A549 (cell line): ENCODE data around the gene ZNF335. TPM values are rescaled to one million over a fixed set of nuclear protein-coding genes. Genes with fewer than 3 reads are reported as not detected.
A peak's percentile ranks its signal among the peaks of the same experiment; 100 is the strongest.
"Not testable (repeated sequence)": the region's sequence is repeated elsewhere in the genome, so short reads cannot be mapped to it uniquely, and the experiment has no call there.

Experiments
- ATAC-seq, 2 experiments: fragments of 200-7000 bp in 1 of 2; fragments of >200 bp in 1 of 2; cut with Nextera tagmentation in 1 of 2; cut with Tn5 transposase in 1 of 2; 3 replicates each; pipeline versions ENCODE4 v1.8.0 to v1.9.1; 2018 to 2020; ENCODE audit warnings: mild to moderate bottlenecking in 1 of 2, moderate library complexity in 1 of 2
- CTCF ChIA-PET: fragments of 300-600 bp; sonication (Branson Sonifier 250); formaldehyde crosslinking; extraction: SDS; loops from one replicate; lab custom pipeline; 2021; ENCODE audit warnings: antibody characterized with exemption, inconsistent platforms; lab: Yijun Ruan, JAX
- POLR2A ChIA-PET: fragments of 350-600 bp; formaldehyde crosslinking; extraction: SDS; loops from one replicate; lab custom pipeline; 2021; ENCODE audit warnings: antibody characterized with exemption, inconsistent platforms; lab: Yijun Ruan, JAX
- DNase-seq, 2 experiments: peaks; one replicate each; pipeline versions ENCODE4 v3.0.0 to v3.0.0-alpha.2; 2011 to 2016; ENCODE audit warnings: low read depth in 1 of 2, low spot score in 1 of 2
- FAIRE-seq: peaks from 2 replicates; lab custom pipeline; 2011; peaks lifted over from hg19 to GRCh38; lab: Jason Lieb, UNC
- H3K27ac ChIP-seq, 2 experiments: fragments of >200 bp; sonication (Bioruptor Twin); formaldehyde crosslinking; 3 replicates each; pipeline ENCODE4 v1.5.1; 2016 to 2017
- H3K4me1 ChIP-seq: fragments of >200 bp; sonication (Bioruptor Twin); formaldehyde crosslinking; 3 replicates; pipeline ENCODE4 v1.6.1; 2016
- H3K4me2 ChIP-seq: fragments of >200 bp; sonication (Bioruptor Twin); formaldehyde crosslinking; 3 replicates; pipeline ENCODE4 v1.6.1; 2016
- H3K4me3 ChIP-seq: fragments of >200 bp; sonication (Bioruptor Twin); formaldehyde crosslinking; 3 replicates; pipeline ENCODE4 v1.5.1; 2016
- H3K9me3 ChIP-seq: fragments of >200 bp; sonication (Bioruptor Twin); formaldehyde crosslinking; 3 replicates; pipeline ENCODE4 v1.6.1; 2016
- BCL3 ChIP-seq: fragments of >200 bp; sonication (Bioruptor Twin); formaldehyde crosslinking; IDR thresholded peaks from 3 replicates; pipeline ENCODE4 v1.6.1; 2016
- CBX2 ChIP-seq: fragments of 200-600 bp; sonication (generic); IDR thresholded peaks from 2 replicates; pipeline ENCODE4 v1.6.1; 2016; ENCODE audit warnings: low read depth, mild to moderate bottlenecking, borderline replicate concordance
- CHD2 ChIP-seq: fragments of 150-350 bp; IDR thresholded peaks from 2 replicates; pipeline ENCODE4 v1.6.1; 2014; ENCODE audit warnings: low read length; ENCODE audit not compliant: partially characterized antibody
- EHF ChIP-seq: fragments of 250-450 bp; sonication (Bioruptor Pico); IDR thresholded peaks from 2 replicates; pipeline ENCODE4 v1.5.0; 2020; ENCODE audit warnings: mild to moderate bottlenecking
- ELK1 ChIP-seq: fragments of 150-350 bp; IDR thresholded peaks from 2 replicates; pipeline ENCODE4 v1.6.1; 2014; ENCODE audit warnings: low read depth, mild to moderate bottlenecking, low read length
- EP300 ChIP-seq, 2 experiments: fragments of >200 bp; sonication (Bioruptor Twin); formaldehyde crosslinking; IDR thresholded peaks; 2 replicates in 1 of 2; 3 replicates in 1 of 2; pipeline ENCODE4 v1.6.1; 2016 to 2017
- FOSB ChIP-seq: fragments of 250-450 bp; sonication (Bioruptor Pico); IDR thresholded peaks from 2 replicates; pipeline ENCODE4 v1.5.0; 2020; ENCODE audit warnings: mild to moderate bottlenecking, moderate library complexity
- FOSL2 ChIP-seq, 2 experiments: fragments of 450-650 bp in 1 of 2; fragments of >200 bp in 1 of 2; sonication (Bioruptor Twin) in 1 of 2; formaldehyde crosslinking; IDR thresholded peaks; 2 replicates each; pipeline versions ENCODE4 v1.5.0 to v1.6.1; 2016 to 2020; ENCODE audit warnings: mild to moderate bottlenecking in 1 of 2, moderate library complexity in 1 of 2
- HDAC2 ChIP-seq: fragments of 200-600 bp; sonication (generic); IDR thresholded peaks from 2 replicates; pipeline ENCODE4 v1.6.1; 2016
- HEYL ChIP-seq: fragments of 250-450 bp; sonication (Bioruptor Pico); IDR thresholded peaks from 2 replicates; pipeline ENCODE4 v1.8.0; 2021; ENCODE audit warnings: mild to moderate bottlenecking, moderate library complexity
- JUNB ChIP-seq: fragments of >200 bp; sonication (Bioruptor Twin); formaldehyde crosslinking; IDR thresholded peaks from 2 replicates; pipeline ENCODE4 v1.6.1; 2016
- KDM1A ChIP-seq: fragments of 200-600 bp; sonication (generic); IDR thresholded peaks from 2 replicates; pipeline ENCODE4 v1.6.1; 2016; ENCODE audit warnings: low read depth, mild to moderate bottlenecking
- PHF8 ChIP-seq: fragments of 200-600 bp; sonication (generic); IDR thresholded peaks from 2 replicates; pipeline ENCODE4 v1.6.1; 2016; ENCODE audit warnings: low read depth, mild to moderate bottlenecking, antibody characterized with exemption, moderate library complexity, borderline replicate concordance
- RAD21 ChIP-seq, 2 experiments: fragments of >200 bp in 1 of 2; sonication (Bioruptor Twin) in 1 of 2; formaldehyde crosslinking in 1 of 2; IDR thresholded peaks in 1 of 2; conservative IDR thresholded peaks in 1 of 2; 2 replicates in 1 of 2; 3 replicates in 1 of 2; pipeline ENCODE4 v1.6.1; 2012 to 2018; ENCODE audit warnings: inconsistent platforms in 1 of 2
- RCOR1 ChIP-seq: fragments of 150-350 bp; IDR thresholded peaks from 2 replicates; pipeline ENCODE4 v1.6.1; 2014; ENCODE audit warnings: antibody characterized with exemption, low read length, low read depth
- RNF2 ChIP-seq: fragments of 200-600 bp; sonication (generic); IDR thresholded peaks from 2 replicates; pipeline ENCODE4 v1.6.1; 2016; ENCODE audit warnings: low read depth, mild to moderate bottlenecking, antibody characterized with exemption, moderate library complexity, borderline replicate concordance
- SMC3 ChIP-seq: fragments of >200 bp; sonication (Bioruptor Twin); formaldehyde crosslinking; IDR thresholded peaks from 3 replicates; pipeline ENCODE4 v1.6.1; 2018; ENCODE audit warnings: inconsistent platforms
- TFCP2L1 ChIP-seq: fragments of 250-450 bp; sonication (Bioruptor Pico); IDR thresholded peaks from 2 replicates; pipeline ENCODE4 v1.5.0; 2021; ENCODE audit warnings: mild to moderate bottlenecking
- ZC3H11A ChIP-seq: fragments of 450-650 bp; IDR thresholded peaks from 2 replicates; pipeline ENCODE4 v1.6.1; 2014; ENCODE audit warnings: antibody characterized with exemption, mild to moderate bottlenecking
- ZFP36 ChIP-seq: fragments of 450-650 bp; IDR thresholded peaks from 2 replicates; pipeline ENCODE4 v1.6.1; 2014; ENCODE audit warnings: borderline replicate concordance; ENCODE audit not compliant: partially characterized antibody
- ZSCAN20 ChIP-seq: fragments of 250-450 bp; sonication (Bioruptor Pico); IDR thresholded peaks from 2 replicates; pipeline ENCODE4 v1.8.0; 2022; ENCODE audit warnings: mild to moderate bottlenecking, moderate library complexity
- WGBS: methylation state at CpG from one replicate; pipeline ENCODE4 v1.1.6; 2017; ENCODE audit errors: missing lambda C conversion rate; 5-methylcytosine and 5-hydroxymethylcytosine counted together
- polyA plus RNA-seq, 4 experiments: library from polyadenylated mRNA; depleted of rRNA in 3 of 4; stranded (reverse); fragments of >200 nt; fragmentation: RNase III in 1 of 4; extraction: RNeasy Plus Mini Kit Qiagen cat#74134 plus additional on column Dnase treatment in 1 of 4; gene quantifications; 2 replicates in 3 of 4; 3 replicates in 1 of 4; pipeline ENCODE4 v1.2.3, GENCODE V29; 2011 to 2017
- TF ChIP-seq, protein P1 (sequence below): IDR thresholded peaks from 2 replicates; pipeline ENCODE4 v1.6.1; 2012
- TF ChIP-seq, protein P2 (sequence below): fragments of >200 bp; sonication (Bioruptor Twin); formaldehyde crosslinking; IDR thresholded peaks from 3 replicates; pipeline ENCODE4 v1.5.1; 2016

The ZNF335 gene
- polyA plus RNA-seq, 2 of the 4 experiments (the other 2 are of a cell fraction), result 7.3 to 9.3 TPM

DNA sequence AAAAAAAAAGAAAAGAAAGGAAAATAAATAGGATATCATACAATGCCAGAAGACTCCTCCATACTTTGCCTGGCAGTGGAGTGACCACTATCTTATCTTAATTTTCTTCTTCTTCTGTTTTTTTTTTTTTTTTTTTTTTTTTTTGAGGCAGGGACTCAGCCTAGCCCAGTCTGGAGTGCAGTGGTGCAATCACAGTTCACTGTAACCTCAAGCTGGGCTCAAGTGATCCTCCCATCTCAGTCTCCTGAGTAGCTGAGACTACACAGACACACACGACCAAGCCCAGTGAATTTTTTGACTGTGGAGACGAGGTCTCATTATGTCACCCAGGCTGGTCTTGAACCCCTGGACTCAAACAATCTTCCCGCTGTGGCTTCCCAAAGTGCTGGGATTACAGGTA is 19.6 kb upstream of the ZNF335 start:
- no peak for FAIRE-seq

GRCh38 chr20:45988830-45989229 is 16.8 kb upstream of the ZNF335 start:
- not testable (repeated sequence) for H3K9me3 ChIP-seq, H3K4me3 ChIP-seq, H3K4me2 ChIP-seq, FAIRE-seq, DNase-seq, H3K27ac ChIP-seq, ATAC-seq, H3K4me1 ChIP-seq
- ChIA-PET POLR2A (interaction anchor here (1.0 kb wide), 1 partner anchor 55 kb away, joined by 3 read pairs; no protein-coding TSS in a partner anchor), CTCF (interaction anchor here (1.0 to 22.4 kb wide), 4 partner anchors 17 to 692 kb away, joined by 3 to 450 read pairs (median 44); partner anchors contain the start of genes MMP9 and ZNF335)
- 60% methylated on average over 6 of the region's 6 CpGs for WGBS

More for the DNA sequence above, 19.6 kb upstream of the ZNF335 start:
- Histone ChIP-seq H3K4me1 (peaks cover 27% of the 10 kb centered on the region), H3K27ac (no peak overlapping the region), H3K9me3 (no peaks in the 10 kb centered on the region), H3K4me2 (no peak overlapping the region), H3K4me3 (no peak overlapping the region)
- ATAC-seq (no peak), DNase-seq (no peak)
- no peak for TF ChIP-seq FOSB (CRISPR knock-in tag)
- TF ChIP-seq TFCP2L1 (CRISPR knock-in tag), result no peak
- TF ChIP-seq PHF8, result no peak
- no peak for TF ChIP-seq RNF2
- no peak for TF ChIP-seq HEYL (CRISPR knock-in tag)
- ChIA-PET CTCF (interaction anchor here (0.6 to 22.4 kb wide), 5 partner anchors 9 to 208 kb away, joined by 3 to 450 read pairs (median 7); partner anchors contain the start of genes MMP9 and ZNF335), POLR2A (no interaction called here)
- 81% methylated on average over 3 of the region's 3 CpGs for WGBS

DNA sequence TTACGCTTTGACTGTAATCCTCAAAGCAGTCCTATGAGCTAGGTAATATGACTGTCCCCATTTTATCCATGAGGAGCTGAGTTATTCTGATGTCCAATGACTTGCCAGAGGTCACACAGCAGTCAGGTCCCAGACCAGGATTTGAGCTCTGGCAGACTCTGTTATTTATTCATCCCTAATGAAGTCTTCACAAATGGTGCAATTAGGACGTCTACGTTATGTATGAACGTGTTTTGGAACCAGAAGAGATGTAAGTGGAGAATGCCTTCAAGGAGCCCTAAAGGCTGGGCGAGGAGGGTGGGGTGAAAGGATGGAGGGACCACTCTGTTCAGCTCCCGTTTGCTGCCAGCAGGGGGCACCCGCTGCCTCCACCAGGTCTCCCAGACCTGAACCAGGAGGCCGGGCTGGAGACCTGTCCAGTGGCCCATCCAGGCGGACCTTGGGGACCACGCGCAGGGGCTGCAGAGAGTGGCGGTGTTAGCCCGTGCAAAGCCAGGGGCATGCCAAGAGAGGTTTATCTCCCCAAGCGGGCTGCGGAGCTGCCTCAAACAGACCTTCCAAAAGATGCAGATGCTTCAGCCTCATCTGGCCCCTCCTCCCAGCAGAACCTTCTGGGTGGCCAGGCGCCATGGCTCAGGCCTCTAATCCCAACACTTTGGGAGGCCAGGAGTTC is 15.2 kb upstream of the ZNF335 start:
- peak overlapping the region; percentile 43 for H3K4me2 ChIP-seq
- ATAC-seq, result peak; percentile 97 to 99
- no peaks in the 10 kb centered on the region for H3K9me3 ChIP-seq
- CTCF ChIA-PET, result interaction anchor here (0.6 to 22.4 kb wide), 46 partner anchors 10 to 1888 kb away, joined by 3 to 450 read pairs (median 4); partner anchors contain the start of genes CD40, ELMO2, MMP9 and ZNF335
- TF ChIP-seq EHF (CRISPR knock-in tag) (no peak), CBX2 (no peak), CHD2 (no peak), SMC3 (peak; percentile 58), PHF8 (no peak), HDAC2 (no peak), JUNB (no peak), EP300 (IDR thresholded peaks at IDR 0.05) (no peak), ELK1 (no peak), RNF2 (no peak), ZC3H11A (no peak), BCL3 (no peak), RCOR1 (no peak), ZFP36 (no peak), KDM1A (no peak), RAD21 (conservative IDR thresholded peaks at IDR 0.05 in 1 of 2, IDR thresholded peaks at IDR 0.05 in 1 of 2) (peak; percentile 72 to 79), ZSCAN20 (no peak), FOSL2 (IDR thresholded peaks at IDR 0.05) (no peak), FOSL2 (CRISPR knock-in tag; IDR thresholded peaks at IDR 0.05) (no peak)
- TF ChIP-seq, protein P1, sequence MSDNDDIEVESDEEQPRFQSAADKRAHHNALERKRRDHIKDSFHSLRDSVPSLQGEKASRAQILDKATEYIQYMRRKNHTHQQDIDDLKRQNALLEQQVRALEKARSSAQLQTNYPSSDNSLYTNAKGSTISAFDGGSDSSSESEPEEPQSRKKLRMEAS, result no peak
- TF ChIP-seq, protein P2, sequence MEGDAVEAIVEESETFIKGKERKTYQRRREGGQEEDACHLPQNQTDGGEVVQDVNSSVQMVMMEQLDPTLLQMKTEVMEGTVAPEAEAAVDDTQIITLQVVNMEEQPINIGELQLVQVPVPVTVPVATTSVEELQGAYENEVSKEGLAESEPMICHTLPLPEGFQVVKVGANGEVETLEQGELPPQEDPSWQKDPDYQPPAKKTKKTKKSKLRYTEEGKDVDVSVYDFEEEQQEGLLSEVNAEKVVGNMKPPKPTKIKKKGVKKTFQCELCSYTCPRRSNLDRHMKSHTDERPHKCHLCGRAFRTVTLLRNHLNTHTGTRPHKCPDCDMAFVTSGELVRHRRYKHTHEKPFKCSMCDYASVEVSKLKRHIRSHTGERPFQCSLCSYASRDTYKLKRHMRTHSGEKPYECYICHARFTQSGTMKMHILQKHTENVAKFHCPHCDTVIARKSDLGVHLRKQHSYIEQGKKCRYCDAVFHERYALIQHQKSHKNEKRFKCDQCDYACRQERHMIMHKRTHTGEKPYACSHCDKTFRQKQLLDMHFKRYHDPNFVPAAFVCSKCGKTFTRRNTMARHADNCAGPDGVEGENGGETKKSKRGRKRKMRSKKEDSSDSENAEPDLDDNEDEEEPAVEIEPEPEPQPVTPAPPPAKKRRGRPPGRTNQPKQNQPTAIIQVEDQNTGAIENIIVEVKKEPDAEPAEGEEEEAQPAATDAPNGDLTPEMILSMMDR, result peak; percentile 82
- POLR2A ChIA-PET, result interaction anchor here (0.6 to 1.0 kb wide), 2 partner anchors 27 to 107 kb away, joined by 3 to 5 read pairs; no protein-coding TSS in a partner anchor
- H3K27ac ChIP-seq, result no peak overlapping the region
- H3K4me3 ChIP-seq, result no peak overlapping the region
- WGBS, result 3% methylated on average over 16 of the region's 16 CpGs
- FAIRE-seq, result no peak
- H3K4me1 ChIP-seq, result peaks cover 5% of the 10 kb centered on the region
- peak; percentile 83 to 86 for DNase-seq
